GM19023 (cell line): ENCODE data around the gene PRTN3.
A peak's percentile ranks its signal among the peaks of the same experiment; 100 is the strongest.
"Not testable (repeated sequence)": the region's sequence is repeated elsewhere in the genome, so short reads cannot be mapped to it uniquely, and the experiment has no call there.

ENCODE experiments used
- ATAC-seq: cut with Tn5 transposase; IDR thresholded peaks from one replicate; pipeline ENCODE4 v1.9.1; 2021; ENCODE audit warnings: mild to moderate bottlenecking, moderate library complexity; ENCODE audit not compliant: unreplicated experiment

Gene PRTN3

DNA sequence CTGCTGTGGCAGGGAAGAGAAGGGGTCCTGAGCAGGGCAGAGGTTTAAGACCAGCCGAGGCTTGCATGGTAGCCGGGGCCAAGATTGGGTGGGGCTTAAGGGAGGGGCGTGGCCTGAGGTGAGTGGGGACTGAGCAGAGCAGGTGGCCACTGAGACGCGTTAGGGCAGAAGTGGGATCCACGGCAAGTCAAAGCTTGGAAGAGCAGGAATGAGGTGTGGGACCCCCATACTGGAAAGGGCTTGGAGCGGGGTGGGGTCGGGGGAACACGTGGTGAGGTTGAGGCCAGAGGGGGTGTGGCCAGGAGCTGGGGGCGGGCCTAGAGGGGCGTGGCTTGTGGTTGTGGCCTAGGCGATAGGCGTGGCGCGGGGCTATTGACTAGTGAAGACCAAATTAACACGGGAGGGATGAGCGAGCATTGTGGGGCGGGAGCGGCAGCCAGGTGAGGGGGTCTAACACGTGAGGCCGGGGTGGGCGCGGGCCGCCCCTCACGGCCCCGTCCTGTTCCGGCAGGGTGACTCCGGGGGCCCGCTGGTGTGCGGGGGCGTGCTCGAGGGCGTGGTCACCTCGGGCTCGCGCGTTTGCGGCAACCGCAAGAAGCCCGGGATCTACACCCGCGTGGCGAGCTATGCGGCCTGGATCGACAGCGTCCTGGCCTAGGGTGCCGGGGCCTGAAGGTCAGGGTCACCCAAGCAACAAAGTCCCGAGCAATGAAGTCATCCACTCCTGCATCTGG, 21.9 kb downstream of the PRTN3 start:
- no peak for ATAC-seq

DNA sequence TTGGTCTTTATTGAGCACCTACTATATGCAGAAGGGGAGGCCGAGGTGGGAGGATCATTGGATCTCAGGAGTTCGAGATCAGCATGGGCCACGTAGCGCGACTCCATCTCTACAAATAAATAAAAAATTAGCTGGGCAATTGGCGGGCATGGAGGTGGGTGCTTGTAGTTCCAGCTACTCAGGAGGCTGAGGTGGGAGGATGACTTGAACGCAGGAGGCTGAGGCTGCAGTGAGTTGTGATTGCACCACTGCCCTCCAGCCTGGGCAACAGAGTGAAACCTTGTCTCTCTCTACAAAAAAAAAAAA, 22.5 kb downstream of the PRTN3 start:
- no peak for ATAC-seq

DNA sequence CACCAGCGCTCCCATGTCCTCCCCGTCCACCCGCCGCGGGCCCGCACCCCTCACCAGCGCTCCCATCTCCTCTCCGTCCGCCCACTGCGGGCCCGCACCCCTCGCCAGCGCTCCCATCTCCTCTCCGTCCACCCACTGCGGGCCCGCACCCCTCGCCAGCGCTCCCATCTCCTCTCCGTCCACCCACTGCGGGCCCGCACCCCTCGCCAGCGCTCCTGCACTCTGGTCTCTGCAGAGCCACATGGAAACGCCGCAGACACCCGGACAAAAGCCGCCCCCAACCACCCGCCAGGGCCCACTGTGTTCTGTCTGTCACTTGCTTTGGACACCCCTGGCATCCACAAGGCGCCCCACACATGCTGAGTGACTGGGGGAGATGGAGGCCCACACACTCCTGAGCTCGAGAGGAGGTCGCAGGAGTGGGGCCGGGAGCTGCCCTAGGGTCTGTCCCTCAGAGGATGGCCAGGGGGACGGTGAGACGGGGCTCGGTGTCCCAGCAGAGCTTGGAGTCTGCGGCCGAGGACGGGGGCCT, 26.0 kb downstream of the PRTN3 start:
- ATAC-seq = no peak

DNA sequence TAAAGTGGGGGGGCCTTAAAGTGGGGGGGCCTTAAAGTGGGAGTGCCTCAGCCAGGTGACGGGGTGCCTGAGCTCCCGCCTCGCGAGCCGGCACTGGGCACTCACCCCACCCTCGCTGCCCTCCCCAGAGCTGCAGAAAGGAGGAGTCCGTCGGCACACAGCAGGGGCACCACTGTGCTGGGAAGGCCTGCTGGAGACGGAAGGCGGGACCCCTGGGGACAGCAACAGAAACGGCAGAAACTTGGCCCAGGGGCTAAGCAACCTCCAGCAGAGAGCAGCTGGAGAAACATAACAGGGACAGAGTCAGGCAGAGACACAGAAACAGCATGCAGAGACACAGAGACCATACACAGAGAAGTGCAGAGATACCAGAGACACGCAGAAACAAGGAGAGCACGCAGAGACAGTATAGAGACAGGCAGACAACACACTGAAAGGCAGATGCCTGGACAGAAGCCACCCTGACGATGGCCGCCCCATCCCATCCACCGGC, 26.5 kb downstream of the PRTN3 start:
- ATAC-seq = no peak

DNA sequence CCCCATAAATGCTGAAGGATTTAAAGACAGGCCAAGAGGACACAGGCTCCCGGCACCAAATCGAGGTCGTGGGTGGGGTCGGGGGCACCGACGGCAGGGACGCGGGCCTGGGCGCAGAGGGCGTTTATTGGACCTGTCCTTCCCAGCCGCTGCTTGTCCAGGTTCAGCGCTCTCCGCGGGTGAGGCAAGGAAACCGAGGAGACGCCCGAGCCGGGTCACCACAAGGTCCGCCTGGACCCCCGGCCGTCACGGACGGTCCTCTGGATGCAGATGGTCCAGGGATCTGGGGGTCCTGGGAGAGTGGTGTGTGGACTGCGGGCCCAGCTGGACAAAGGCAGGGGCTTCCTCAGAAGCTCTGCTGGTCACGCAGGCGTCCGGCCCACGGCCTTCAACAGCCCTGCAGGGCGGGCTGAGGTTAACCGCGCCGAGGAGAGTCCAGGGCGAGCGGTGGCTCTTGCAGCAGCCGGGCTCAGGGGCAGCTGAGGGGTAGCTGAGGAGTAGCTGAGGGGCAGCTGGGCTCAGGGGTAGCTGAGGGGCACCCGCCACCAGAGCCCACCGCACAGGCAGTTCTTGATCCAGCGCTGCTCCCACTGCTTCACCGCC, 27.2 kb downstream of the PRTN3 start:
- ATAC-seq = no peak

DNA sequence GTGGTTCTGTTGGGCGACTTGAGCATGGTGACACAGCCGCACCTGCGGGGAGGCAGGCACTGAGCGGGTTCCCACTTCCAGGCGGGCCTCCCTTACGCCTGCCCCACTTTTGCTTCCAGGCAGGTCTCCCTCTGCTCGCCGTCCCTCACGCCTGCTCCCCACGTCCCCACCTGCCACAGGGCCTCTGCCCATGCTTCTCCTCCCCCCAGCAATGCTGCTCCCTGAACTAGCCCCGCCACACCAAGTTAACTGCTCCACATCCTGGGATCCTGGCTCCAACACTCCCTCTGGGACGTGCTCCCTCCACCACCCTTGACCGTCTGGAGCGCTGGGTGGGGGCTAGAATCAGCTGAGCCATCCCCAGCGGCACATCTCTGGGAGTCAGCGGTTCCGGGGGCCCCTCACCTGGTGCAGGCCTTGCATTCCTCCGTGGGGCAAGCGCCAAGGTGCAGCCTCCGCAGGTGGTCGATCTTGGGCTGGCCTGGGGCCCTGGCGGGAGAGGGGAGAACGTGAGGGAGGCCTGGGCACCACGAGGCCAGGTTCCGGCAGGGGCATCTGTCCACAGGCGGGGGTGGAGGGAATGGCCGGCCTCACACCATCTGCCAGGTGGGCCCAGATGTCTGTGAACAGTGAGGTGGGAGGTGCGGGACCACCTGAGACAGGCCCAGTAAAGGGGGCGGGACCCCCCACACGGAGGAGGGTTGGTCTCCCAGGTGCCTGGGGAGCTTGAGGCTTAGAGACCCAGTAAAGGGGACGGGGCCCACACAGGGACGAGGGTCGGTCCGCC, 27.9 kb downstream of the PRTN3 start:
- no peak for ATAC-seq

DNA sequence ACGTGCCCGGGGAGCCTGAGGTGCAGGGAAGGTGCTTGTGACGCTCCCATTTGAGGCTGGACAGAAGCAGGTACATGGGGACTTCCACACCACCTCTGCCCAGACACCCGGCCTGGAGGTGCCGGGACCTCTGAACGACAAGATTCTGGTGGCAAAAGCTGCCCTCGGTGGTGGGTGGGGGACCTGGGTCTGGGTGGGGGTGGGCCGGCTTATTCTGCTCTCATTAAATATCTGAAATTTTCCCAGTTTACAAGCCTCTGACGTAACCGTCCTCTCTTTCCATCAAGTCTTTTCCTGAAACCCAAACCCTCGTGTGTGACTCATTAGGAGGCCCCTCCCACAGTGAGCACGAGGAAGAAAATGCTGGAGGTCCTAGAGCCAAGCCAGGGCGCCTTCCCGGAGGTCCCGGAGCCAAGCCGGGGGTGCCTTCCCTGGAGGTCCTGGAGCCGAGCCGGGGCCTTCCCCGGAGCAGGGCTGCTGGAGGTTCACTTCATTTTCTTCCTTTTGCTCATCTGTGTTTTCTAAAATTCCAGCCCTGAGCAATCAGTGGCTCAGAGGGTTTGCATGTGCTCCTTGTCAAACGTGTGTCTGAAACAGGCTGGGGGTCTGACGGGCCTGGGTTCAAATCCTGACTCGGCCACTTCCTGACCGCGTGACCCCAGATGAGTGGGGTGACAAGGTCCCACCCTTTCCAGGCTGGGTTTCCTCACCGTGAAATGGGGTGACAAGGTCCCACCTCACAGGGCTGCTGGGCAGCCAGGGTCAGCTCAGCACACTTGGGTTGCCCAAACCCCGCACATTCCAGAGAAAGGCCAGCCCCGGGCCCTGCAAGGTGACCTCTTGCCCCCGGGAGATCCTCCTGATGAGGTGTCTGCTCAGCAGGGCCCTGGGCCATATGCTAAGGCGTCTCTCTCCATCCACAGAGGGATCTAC, 28.7 kb downstream of the PRTN3 start:
- ATAC-seq = no peak

DNA sequence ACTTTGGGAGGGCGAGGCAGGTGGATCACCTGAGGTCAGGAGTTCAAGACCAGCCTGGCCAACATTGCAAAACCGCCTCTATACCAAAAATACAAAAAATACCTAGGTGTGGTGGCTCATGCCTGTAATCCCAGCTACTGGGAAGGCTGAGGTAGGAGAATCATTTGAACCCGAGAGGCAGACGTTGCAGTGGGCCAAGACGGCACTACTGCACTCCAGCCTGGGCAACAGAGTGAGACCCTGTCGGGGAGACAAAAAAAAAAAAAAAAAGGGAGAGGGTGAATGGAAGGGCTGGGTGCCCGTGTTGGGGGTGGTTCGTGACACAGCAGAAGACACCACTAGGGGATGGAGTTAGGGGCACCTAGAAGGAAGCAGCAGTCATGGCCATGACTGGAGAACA, 29.5 kb downstream of the PRTN3 start:
- ATAC-seq = no peak

DNA sequence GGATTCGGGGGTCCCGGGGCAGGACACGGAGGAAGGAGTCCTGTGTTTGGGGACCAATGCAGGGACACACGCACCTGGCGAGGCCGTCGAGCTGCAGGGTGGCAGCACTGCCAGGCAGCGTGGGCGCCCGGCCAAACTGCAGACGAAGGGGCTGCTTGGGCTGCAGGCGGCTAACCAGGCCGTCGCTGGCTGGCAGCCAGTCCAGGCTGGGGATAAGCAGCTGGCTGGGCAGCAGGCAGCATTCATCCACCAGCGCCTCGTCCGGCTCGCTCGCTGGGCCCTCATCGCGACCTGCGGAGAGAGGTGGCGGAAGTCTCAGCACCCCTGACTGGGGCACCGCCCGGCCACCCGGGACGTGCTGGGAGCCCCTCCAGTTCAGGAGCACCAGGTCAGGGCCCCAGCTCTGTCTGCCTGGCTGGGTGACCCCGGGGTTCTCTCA, 30.2 kb downstream of the PRTN3 start:
- no peak for ATAC-seq

DNA sequence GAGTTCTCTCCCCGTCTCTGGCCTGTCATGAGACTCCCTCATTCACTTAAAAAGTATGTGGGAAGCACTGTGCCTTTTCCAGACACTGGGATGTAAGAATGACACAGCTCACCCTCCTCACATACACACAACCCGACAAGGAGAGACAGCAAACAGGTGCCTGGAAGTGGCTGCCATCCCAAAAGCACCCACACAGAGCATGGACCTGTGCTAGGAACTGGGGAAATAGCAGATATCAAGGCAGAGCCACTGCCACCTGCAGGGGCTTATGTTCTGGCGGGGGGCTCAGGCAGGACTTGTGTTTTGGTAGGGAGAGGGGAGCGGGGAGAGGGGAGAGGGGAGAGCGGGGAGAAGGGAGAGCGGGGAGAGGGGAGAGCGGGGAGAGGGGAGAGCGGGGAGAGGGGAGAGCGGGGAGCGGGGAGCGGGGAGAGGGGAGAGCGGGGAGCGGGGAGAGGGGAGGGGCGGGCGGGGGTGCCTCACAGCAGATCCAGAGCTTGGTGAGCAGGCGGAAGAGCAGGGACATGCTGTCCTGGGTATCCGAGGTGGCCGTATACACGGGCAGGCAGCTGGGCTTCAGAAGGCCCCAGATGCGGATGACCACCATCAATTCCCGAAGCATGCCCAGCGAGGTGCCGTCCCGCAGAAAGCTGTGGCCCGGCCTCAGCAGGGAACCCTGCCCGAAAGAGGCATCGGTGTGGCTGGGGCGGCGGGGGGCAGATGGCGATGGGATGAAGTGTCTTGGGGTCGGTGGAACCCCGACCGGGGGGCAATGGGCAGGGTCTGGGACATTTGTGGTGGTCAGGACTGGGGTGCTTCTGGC, 30.9 kb downstream of the PRTN3 start:
- no peak for ATAC-seq

DNA sequence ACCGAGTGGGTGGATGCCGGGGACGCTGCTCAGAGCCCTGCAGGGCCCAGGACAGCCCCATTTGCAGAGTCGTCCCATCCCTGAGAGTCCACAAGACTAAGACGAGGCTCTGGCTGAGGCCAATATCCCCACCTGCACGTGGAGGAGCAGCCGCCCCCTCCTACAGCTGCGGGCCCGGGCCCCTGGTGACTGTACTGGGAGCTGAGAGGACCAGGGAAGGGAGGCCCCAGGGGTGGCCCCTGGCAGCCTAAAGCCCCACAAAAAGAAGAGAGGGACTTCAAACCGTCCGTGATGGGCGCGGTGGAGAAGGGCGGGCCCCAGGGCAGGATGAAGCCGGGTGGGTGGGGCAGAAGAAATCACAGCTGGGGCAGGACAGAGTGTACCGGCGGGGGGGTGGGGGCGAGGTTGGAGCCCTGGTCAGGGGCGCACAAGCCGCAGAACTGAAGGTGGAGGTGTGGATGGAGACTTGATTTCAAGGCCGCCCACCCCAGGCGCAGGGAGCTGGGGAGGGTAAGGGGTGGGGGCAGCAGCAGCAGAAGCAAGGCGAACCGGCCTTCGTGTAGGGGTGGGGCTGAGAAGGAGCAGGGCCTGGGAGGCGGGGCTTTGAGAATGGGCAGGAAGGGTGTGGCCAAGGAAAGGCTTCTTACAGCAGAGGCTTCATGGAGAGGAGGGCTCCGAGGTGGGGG, 31.6 kb downstream of the PRTN3 start:
- peak; percentile 42 for ATAC-seq

DNA sequence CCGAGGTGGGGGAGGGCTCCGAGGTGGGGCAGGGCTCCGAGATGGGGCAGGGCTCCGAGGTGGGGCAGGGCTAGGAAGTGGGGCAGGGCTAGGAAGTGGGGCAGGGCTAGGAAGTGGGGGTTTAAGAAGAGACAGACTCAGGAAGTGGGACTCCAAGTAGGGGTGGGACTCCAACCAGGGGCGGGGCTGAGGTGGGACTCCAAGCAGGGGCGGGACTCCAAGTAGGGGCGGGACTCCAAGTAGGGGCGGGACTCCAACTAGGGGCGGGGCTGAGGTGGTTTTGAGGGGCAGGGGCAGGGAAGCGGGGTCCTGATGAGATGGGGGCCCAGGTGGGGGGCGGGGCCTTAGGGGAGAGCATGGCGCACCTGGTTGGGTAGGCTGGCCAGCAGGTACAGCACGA, 32.3 kb downstream of the PRTN3 start:
- no peak for ATAC-seq

DNA sequence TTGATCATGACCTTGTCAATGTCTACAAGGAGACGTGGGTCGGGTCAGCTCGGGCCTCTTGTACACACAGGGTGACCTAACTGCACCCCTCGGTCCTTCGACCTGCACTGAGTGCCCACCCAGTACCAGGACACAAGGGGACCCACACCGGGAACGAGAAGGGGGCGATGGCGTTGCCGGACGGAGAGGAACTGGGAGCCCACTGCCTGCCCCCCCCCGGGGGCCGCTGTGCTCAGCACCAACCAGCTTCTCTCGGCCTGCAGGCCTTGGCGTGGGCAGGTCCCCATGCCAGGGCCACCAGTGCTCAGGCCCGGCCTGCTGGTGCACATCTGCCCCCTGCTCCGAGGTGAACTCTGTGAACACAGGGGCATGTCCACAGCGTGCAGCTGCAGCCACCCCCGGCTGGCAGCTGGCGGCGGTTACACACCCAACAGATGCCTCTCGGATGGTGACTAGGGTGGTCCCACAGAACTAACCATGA, 32.8 kb downstream of the PRTN3 start:
- no peak for ATAC-seq

DNA sequence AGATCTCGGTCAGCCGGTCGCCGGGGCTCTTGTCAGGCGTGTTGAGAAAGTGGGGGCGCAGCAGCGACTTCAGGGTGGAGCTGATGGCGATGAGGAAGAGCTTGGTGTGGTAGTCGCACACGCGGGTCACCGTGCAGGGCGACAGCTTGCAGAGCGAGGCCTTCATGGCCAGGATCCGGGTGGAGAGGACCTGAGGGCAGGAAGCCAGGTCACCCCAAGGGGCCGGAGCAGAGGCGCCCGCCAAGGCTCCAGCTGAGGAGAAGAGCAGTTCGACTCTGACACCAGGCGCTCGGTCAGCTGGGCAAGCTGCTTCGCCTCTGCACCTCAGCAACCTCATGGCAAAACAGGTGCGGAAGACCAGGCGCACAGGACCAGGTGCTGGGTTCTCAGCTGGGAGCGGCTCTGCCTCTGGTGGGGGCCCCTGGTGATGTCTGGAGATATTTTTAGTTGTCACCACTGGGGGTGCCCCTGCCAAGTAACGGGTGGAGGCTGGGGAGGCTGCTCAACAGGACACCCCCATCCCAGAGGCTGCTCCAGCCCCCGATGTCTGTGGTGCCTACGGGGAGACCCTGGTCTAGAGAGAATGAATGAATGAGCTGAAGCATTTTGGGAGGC, 34.6 kb downstream of the PRTN3 start:
- ATAC-seq = no peak

DNA sequence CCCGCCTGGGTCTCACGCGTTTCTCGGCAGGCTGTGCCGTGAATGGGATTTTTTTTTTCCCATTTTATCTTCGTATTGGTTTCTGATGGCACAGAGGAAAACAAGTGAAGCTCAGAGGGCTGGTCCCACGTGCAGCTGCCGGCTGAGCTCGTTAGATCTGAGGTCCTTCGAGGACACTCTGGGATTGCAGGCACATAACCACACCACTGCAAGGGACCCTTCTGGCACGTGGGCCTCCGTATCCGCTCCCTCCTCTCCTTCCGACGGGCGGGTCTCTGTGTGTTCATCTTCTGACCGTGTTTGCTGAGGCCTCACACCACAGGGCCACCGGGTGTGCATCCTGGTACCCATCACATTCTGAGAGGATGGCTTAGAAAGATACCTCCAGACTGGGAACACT, 35.3 kb downstream of the PRTN3 start:
- no peak for ATAC-seq

DNA sequence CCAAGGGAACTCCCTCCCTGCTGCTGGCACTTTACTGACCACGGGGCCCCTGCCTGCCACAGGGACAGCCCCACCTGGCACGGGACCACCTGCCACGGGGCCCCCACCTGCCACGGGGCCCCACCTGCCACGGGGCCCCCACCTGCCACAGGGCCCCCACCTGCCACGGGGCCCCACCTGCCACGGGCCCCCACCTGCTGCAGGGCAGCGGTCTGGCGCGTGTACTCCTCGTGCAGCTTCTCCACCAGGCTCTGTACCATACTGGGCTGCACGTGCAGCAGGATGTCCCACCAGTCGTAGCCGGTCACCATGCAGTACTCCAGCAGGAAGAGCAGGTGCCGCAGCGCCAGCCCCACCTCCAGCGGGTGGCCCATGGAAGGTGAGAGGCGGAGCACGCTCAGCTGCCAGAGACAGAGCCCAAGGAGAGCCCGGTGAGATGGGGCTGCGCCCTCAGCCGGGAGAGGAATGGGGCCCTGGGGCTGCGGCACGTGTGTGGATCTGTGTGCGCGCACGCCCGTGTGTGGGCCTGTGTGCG, 36.0 kb downstream of the PRTN3 start:
- no peak for ATAC-seq

DNA sequence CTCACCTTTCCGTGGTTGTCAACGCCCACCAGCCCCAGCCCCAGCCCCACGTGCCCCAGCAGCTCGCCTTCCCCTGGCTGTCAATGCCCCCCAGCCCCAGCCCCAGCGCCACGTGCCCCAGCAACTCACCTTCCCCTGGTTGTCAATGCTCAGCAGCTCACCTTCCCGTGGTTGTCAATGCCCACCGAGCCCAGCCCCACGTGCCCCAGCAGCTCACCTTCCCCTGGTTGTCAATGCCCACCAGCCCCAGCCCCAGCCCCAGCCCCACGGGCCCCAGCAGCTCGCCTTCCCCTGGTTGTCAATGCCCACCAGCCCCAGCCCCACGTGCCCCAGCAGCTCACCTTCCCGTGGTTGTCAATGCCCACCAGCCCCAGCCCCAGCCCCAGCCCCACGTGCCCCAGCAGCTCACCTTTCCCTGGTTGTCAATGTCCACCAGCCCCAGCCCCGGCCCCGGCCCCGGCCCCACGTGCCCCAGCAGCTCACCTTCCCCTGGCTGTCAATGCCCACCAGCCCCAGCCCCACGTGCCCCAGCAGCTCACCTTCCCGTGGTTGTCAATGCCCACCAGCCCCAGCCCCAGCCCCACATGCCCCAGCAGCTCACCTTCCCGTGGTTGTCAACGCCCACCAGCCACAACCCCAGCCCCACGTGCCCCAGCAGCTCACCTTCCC, 37.3 kb downstream of the PRTN3 start:
- not testable (repeated sequence) for ATAC-seq
